COLO668 (cell line): Measurements from ENCODE around the gene SPTB.

ENCODE experiments used
- DNase-seq: peaks from one replicate; lab custom pipeline; 2025; ENCODE audit not compliant: unreplicated experiment; lab: John Stamatoyannopoulos, UW

The SPTB gene

DNA sequence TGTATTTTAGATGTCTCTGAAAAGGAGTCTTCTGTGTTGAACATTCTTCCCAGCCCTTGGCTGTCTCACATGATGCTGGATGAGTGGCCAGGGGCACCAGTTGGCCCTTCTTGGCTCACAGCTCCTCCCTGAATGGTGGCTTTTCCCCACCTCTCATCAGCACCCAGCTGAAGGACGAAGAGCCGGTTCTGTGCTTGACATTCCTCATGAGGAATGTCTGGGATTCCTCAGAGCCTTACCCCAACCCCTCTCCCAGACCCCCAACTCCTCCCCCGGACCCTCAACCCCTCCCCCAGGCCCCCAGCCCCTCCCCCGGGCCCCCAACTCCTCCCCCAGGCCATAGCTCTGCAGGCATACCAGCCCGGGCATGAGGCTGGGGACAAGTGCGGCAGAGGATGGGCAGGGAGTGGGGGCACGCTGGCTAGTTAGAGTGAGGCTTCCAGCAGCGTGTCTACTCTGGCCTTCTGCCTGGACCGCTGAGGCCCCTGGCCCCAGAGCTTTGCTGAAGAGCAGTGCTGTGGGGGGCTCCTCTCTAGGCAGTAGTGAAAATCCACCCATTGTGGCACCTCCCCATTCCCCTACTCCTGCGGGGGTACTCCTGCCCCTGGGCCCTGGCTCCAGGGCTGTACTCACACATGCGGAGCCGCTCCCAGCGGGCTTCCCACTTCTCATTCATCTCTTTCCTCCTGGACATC, 111.2 kb downstream of the SPTB start:
- no peak for DNase-seq

DNA sequence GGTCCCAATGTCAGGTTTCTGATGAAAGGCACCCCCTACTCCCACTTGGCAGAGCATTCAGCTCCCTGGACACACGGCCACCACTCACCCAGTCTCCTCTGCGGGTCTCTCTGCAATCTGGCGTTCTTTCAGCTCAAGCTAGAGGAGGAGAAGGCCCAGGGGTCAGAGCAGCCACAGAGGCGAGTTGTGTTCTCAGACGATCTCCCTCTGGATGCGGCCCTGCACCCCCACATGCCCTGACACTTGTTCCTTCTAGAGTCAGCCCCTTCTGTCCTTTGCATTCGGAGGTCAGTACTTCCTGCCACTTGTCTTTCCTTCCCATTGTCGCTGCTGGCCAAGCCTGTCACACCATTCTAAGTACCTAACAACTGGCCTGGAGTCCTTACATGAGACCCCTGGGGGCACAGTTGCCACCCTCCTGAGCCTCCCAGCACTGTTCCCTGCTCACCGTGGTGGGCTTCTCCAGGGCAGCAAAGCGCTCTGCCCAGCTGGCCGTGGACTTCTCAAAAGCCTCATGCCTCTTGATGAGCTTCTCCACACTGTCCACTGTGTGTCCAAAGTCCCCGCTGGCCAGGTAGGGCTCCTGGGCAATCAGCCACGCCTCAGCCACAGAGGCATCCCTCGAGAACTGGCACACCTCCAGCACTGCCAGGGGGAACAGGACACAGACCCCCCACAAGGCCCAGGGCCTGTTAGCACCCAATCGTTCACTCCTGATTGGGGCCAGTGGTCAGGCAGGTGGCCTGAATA, 112.3 kb downstream of the SPTB start:
- DNase-seq = no peak

DNA sequence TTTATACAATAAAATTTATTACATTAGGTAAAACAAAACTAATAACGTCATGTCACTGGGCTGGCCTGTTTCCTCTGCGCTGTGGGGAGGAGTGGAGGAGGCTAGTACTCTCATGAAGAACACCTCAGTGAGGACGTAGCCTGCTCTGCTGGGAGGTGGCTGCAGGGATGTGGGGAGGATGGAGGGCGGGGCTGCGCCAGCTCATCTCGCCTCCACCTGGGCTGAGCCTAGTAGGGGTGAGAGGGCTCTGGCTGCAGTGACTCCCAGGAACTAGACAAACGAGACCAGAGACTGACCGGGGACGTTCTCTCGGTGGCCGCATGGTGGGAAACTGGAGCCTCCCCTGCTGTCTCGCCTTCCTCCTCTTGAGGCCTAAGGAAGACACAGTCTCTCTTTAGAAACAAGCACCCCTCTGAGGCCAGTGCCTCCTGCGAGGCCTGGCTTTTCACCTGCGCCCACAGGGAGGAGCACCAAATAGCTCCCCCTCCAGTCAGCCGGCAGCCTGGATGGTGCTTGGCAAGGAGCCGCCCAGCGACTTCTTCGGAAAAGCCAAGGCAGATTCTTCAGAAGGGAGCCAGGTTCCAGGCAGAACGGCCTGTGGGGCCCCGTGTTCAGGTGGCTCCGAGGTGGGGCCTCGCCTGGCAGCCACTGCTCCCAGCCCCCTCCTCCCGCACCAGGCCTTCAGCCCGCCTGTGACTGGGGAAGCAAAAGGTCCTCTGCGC, 113.1 kb downstream of the SPTB start:
- DNase-seq = no peak

DNA sequence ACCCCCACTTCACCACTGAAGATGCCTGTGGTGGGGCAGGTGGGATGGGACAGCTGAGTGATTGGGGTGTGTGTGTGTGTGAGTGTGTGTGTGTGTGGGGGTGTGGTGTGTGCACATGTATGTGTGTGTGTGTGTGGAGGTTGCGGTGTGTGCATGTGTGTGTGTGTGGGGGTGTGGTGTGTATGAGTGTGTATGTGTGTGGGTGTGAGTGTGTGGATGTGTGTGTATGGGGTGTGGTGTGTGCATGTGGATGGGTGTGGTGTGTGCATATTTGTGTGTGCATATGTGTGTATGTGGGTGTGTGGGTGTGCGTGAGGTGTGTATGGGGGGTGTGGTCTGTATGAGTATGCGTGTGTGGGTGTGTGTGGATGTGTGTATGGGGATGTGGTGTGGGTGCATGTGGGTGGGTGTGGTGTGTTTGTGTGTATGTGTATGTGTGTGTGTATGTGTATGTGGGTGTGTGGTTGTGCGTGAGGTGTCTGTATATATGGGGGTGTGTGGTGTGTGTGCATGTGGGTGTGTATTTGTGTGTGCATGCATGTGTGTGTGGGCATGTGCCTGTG, 113.9 kb downstream of the SPTB start:
- no peak for DNase-seq

DNA sequence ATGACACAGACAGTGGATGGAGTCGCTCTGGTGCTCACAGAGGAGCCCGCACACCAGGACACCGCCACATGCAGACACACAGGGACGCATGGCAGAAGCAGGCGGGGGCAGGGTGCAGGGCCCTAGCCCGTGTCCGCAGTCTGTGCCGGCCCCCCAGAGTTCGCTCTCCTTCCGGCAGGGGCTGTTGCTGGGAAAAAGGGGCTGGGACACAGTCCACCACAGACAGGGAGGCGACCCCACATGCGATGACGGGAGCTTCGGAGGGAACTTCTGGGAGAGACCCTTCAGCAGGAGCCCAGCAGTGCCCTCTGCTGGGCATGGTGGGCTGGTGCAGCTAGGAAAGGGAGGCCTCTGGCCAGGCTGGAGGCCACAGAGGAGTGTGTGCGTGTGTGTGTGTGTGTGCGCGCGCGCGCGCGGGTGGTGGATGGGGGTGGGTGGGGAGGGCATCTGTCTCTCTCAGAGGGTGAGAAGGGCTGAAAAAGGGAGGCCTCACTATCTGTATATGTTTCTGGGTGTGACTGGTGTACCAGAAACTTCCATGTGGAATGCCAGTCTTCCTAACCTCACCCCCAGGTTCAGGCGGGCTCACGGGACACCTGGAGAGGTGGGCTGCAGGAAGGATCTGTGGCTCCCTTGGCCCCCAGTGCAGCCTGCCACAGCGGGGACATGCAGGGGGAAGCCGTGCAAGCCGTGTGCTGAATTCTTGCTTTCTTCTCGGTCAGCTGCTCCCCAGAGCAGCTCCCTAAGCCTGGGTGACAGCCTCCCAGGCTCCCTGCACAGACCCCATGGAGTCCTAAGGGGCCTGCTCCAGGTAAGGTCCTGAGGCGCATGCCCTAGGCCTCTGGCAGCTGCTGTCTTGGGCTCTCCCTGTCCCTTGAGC, 114.8 kb downstream of the SPTB start:
- peak; percentile 80 for DNase-seq

DNA sequence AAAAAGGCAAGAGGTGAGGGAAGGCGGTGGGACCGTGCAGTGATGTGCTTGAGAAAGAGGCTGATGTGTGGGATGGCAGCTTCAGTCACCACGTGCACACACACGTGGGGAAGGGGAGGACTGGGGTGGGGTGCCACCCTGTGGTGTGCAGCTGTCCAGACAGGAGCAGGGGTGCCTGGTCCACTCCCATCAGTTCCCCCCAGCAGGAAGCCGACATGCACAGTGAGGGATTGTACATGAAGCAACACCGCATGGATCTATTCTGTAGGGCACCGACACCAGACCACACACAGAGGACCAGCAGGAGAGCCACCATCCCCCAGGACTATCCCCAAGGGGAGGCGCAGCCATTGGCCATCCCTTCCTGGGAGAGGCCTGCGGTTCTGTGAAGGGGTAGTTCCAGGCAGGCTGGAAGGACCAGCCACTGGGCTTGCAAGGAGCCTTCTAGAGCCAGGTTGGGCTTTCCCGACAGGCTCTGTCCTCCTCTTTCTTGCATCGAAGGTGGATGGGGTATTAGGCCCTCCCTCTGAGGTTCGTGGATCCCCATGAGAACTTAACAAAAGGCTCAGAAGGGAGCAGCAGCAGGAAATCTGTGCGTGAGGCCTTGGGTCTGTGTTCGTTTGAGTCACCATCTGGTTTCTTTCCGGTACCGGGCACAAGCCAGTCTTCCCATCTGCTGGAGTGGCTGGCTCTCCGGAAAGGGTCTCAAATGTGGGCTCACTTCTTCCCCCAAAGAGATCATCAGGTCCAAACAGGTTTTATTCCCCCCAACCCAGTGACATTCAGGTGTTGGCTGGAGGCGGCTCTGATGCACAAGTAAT, 115.7 kb downstream of the SPTB start:
- DNase-seq = no peak

DNA sequence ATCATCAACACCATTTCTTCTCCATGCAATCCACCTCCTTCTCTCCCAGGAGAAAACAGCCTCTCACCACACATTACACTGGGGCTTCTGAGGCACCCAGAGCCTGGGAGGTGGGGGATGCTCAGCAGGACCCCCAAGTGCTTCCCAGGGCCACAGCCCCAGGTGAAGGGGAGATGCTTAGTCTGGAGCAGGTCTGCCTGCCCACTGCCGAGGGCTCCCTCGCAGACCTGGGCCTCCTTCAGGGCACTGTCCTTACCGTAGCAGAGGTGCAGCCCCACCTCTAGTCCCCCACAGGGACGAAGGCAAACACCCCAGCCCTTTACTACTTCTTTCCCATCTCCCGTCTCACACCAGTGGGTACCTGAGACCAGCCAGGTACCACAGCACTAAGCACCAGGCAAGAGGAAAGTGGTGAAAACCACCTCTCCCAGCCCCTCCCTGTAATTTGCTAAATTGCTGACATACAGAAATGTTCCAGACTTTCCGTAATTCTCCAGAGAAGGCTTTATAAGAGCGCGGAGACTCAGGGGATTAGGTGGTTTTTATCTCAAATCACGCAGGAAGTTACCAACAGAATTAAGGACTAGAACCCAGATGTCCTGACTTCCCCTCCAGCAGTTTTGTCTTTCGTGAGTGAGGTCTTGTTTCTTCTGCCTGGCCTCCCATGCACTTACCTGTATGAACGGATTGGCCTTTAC, 116.5 kb downstream of the SPTB start:
- no peak for DNase-seq

DNA sequence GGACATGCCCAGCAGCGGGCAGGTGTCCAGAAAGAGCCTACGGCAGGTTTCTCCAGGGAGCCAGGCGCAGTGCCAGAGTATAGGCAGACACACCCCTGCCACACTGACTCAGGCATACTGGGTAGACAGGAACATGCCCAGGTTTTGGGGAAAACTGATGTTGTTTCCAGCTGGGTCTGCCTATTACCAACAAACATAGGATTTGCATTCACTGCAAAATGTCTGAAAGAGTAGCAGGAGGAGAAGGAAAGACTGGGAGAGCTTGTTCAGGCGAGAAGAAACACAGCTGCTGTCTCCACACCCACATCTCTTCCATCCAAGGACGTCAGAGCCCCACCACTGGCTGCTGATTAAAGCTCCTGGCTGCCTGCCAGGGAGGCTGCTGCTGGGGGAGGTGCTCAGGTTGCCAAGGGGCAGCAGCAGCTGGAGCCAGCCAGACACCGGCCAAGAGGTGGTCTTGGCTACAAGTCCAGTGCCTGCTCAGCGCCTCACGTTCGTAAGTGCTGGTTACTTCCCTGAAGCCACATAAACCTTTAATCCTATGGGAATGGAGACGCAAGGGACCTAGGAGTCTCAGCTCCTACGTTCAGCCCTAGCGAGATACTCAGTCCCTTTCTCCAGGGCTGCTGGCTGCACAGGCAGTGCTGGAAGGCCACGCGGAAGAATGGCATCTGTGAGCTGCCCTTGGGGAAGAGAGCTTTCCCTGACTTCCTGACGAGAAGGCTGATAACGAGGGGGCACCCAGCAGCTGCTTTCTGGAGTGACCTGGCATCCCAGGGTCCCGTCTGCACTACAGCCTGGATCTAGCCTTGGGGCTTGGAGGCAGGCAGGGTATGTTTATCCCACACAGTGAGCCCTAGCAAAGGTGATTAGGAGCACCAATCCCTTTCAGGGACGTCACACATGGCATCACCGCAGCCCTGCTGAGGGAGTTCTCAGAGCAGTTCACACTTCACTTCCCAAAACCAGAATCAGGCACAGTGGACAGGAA, 117.4 kb downstream of the SPTB start:
- DNase-seq = peak; percentile 97

DNA sequence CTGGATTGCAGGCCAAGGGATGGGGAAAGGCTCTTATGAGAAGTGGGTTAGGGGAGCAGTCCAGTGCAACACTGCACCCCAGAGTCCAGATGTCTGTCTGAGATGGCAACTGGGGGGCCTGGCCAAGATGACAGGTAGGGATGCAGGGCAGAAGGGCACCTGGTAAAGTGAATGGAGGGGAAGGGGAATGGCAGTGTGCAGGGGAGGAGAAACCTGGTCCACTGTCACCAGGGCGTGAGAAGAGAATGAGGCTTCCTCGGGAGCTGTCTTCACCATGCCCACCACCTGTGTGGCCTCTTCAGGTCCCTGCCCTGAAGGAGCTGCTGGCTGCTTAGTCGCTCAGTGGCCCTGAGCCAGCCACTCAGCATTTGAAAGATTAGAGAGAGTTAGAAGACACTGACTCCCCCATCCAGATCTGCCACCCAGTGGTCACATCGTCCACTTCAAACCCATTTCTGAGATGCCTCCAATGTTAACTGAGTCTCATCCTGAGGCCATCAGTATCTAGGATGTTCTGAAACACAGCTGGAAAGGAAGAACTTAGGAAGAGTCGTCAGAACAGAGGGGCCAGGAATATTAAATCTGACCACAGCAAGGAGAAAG, 118.2 kb downstream of the SPTB start:
- DNase-seq = peak; percentile 67

DNA sequence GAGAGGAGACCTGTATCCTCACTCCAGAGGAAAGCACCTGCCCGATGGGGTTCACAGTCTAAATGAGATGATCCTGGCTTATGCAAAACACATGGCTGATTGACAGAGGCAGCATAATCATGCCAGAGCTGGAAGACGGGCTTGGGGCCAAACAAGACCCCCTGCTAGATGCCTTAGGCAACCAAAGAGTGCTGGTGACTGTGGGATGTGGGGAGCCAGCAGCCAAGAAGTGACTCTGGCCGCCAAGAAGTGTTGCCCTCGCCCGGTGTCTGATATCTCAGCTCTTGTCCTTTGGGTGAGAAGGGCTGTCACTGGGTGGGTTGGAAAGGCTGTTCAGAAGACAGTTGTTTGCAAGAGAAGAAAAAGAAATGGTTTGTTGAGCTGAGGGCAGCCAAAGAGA, 118.8 kb downstream of the SPTB start:
- no peak for DNase-seq

DNA sequence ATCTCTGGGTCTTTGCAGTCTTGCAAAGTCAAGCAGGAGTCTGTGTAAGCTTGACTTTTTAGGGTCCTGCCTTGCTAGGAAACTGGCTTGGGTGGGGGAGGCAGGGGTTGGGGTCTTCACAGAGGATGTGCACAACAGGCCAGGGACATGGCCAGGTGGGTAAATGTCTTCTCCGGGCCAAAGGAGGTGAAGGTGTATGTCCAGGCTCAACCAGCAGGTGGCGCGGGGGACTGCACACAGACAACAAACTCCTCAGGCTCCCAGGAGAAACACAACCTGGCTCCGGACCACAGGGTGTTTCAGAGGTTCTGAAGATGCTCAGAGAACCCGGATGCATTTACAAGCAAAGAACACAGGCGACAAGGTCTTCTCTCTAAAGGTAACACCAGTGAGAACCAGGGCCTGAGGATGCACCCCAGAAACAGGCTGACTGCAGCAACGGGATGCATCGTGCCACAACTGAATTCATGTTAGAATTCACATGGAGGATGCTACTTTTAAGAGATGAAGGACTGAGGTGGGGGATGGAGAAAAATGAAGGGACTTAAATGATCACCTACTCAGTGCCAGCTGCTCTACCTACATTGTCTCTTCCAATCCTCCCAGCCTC, 119.5 kb downstream of the SPTB start:
- peak; percentile 68 for DNase-seq

DNA sequence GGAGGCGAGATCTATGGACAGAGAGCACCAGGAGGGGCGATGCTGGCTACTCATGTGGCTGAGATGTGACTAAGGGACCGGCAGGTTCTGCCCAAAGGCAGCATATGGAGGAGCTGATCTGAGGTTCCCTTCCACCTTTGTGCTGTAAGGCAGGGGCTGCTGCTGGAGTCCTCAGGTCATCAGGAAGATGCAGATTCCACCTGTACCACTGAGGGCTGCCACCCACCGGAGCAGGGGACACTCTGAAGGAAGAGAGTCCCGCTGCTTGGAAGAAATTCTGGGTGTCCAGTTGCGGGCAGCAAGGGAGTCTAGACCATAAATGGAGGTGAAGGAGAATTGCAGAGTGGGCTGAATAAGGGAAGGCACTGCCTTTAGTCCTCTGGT, 120.2 kb downstream of the SPTB start:
- no peak for DNase-seq

DNA sequence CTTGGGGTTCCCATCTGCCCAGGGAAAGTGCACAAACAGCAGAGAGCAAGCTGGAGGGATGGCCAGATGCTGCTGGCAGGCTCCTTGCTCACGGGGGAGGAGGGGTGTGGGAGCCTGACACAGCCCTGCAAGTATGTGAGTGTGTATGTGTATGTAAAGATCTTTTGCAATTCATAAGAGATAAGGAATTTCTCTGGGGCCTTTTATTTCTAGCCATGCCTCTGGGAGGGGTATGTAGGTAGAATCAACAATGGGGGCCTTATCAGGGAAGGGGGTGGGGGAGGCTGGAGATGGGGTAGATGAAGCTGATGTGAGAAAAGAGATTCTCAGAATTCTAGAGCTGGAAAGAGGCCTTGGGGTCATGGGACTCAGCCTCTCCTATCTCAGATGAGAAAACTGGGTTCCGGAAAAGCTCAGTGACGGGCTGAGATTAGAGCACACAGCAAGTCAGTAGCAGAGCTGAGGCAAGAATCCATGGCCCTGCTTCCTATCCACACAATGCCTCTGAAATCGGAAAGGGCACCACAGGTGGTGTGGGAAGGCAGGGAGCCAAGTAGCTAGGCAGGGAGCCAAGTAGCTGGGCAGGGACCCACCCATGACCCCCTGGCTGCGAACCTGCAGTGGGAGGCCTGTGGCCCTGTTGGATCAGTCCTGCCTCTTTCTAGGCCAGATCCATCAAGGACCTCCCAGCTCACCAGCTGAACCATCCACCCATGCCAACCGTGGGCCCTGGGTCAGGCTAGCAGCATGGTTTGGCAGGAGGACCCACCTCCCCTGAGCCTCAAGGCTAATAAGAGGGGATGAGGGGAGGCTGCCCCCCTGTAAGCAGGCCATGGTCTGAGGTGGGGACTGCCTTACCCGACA, 120.8 kb downstream of the SPTB start:
- DNase-seq = no peak

DNA sequence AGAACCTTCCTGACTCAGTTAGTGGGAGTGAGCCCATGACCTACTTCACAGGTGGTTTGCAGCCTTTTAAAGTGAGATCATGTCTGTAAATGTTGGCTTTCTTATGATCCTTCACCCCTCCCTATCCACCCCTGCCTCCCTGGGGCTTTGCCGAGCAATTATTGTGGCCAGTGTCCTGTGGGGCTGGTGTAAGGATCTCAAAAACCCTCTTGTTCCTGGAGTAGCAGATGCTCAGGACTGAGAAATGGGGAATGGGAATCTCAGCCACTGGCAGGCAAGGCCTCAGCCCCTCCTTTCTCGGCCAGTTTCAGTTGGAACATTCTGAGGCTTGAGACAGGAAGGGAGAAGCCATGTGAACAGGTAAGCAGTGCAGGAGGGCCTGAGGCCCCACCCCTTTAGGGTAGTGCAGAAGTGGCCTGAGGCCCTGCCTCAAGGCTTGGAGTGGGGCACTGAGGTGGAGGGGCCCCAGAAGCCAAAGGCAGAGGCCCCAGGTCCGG, 121.6 kb downstream of the SPTB start:
- peak; percentile 20 for DNase-seq

DNA sequence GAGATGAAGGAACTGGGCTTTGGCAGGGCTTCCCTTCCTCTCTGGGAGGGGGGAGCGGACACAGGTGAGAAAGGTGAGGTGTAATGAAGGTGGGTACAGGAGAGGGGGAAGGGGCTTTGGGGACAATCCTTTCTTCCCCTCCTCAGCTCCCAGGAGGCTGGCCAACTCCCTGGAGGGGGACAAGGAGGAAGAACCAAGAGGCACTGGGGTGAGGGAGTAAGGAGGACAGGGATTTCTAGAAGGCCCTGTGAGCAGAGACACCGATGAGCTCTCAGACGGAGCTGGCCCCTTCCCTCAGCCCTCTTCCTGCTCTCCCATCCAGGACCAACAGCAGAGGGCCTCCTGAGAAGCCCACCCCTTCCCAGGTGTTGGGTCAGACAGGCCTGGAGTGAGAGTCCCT, 122.1 kb downstream of the SPTB start:
- DNase-seq = no peak

DNA sequence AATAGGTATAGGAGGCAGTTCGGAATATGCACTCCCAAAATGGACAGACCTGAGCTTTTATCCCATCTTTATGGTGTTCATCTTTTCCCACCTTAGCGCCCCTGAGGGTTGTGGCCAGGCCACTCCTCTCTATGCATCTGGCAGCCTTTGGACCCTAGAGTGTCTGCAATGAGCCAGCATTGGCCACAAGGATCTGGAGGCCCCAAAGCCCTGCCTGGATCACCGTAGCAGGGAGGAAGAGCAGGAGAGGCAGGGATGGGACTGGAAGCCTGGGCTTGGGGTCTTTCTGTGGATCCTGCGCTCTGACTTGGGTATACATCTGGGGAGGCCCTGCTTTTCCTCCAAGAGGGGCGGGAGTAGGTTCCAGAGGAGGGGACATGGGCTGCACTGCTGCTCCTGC, 123.0 kb downstream of the SPTB start:
- DNase-seq = no peak
